Brain microvascular endothelial cell (primary cell): ENCODE results near the gene RPAP3.

ENCODE experiments used
- DNase-seq: peaks from one replicate; pipeline ENCODE4 v3.0.0-alpha.2; 2020
- H3K27ac ChIP-seq: fragments of 250-450 bp; sonication (Bioruptor Pico); 2 replicates; pipeline ENCODE4 v1.5.1; 2020; ENCODE audit warnings: mild to moderate bottlenecking, moderate library complexity
- H3K27me3 ChIP-seq: fragments of 250-450 bp; sonication (Bioruptor Pico); replicated peaks from 2 replicates; pipeline ENCODE4 v1.5.1; 2020; ENCODE audit warnings: mild to moderate bottlenecking
- H3K36me3 ChIP-seq: fragments of 250-450 bp; sonication (Bioruptor Pico); replicated peaks from 2 replicates; pipeline ENCODE4 v1.5.1; 2020; ENCODE audit warnings: mild to moderate bottlenecking
- H3K4me3 ChIP-seq: 2 replicates; pipeline ENCODE4 v1.5.1; 2011; ENCODE audit warnings: low read depth, mild to moderate bottlenecking, control low read depth, low read length, moderate library complexity
- CTCF ChIP-seq: IDR thresholded peaks from 2 replicates; pipeline ENCODE4 v1.5.1; 2011; ENCODE audit warnings: low read depth, mild to moderate bottlenecking, moderate library complexity, low read length, control low read depth, inconsistent platforms; ENCODE audit errors: missing control alignments
- in situ Hi-C: cut with HindIII; loops from 2 replicates; pipeline ENCODE4 v1.10.0; 2017; ENCODE audit warnings: low sequenced_read_pairs, low pct_ligation_motif_present

RPAP3 gene

GRCh38 chr12:47705566-47706425 is at the start of gene RPAP3:
RPAP3 (minus strand) TSS chr12:47706030; CDS start chr12:47702840, 3,190 bp downstream.
- peak within 1 kb of the TSS; percentile 83 for H3K4me3 ChIP-seq
- peaks cover 3% of the 10 kb centered on the region for H3K36me3 ChIP-seq
- TF ChIP-seq CTCF, result peak; percentile 68
- in situ Hi-C loops, result no loop called here
- DNase-seq, result peak; percentile 87
- H3K27ac ChIP-seq, result peak within 1 kb of the TSS; percentile 83
- H3K27me3 ChIP-seq, result no peaks in the 10 kb centered on the region

GRCh38 chr12:47754881-47755280 is 49.1 kb upstream of the RPAP3 start:
- H3K27ac ChIP-seq, result no peak overlapping the region
- TF ChIP-seq CTCF, result no peak
- H3K27me3 ChIP-seq, result no peaks in the 10 kb centered on the region
- no peak overlapping the region for H3K4me3 ChIP-seq
- in situ Hi-C loops, result no loop called here
- H3K36me3 ChIP-seq, result no peaks in the 10 kb centered on the region
- DNase-seq, result no peak

- no peak for DNase-seq
- in situ Hi-C loops, result no loop called here
- H3K36me3 ChIP-seq, result no peaks in the 10 kb centered on the region
- no peaks in the 10 kb centered on the region for H3K27me3 ChIP-seq
- H3K27ac ChIP-seq, result no peak overlapping the region
- TF ChIP-seq CTCF, result no peak
- H3K4me3 ChIP-seq, result no peak overlapping the region
These were observed 48.3 kb upstream of the RPAP3 start for GRCh38 chr12:47754126-47754525.

GRCh38 chr12:47753021-47754001 is 47.5 kb upstream of the RPAP3 start:
- DNase-seq, result no peak
- H3K27ac ChIP-seq, result no peak overlapping the region
- no peak for TF ChIP-seq CTCF
- H3K36me3 ChIP-seq, result no peaks in the 10 kb centered on the region
- no peak overlapping the region for H3K4me3 ChIP-seq
- in situ Hi-C loops, result no loop called here
- no peaks in the 10 kb centered on the region for H3K27me3 ChIP-seq

GRCh38 chr12:47752552-47752951 is 46.7 kb upstream of the RPAP3 start:
- Histone ChIP-seq H3K4me3 (no peak overlapping the region), H3K27ac (no peak overlapping the region), H3K36me3 (no peaks in the 10 kb centered on the region), H3K27me3 (no peaks in the 10 kb centered on the region)
- TF ChIP-seq CTCF, result no peak
- in situ Hi-C loops, result no loop called here
- DNase-seq, result no peak
